GM21515 (cell line): ENCODE data around the gene COL5A1.

Experiments used
- ATAC-seq: cut with Tn5 transposase; IDR thresholded peaks from one replicate; pipeline ENCODE4 v1.9.1; 2021; ENCODE audit not compliant: unreplicated experiment

COL5A1 gene

DNA sequence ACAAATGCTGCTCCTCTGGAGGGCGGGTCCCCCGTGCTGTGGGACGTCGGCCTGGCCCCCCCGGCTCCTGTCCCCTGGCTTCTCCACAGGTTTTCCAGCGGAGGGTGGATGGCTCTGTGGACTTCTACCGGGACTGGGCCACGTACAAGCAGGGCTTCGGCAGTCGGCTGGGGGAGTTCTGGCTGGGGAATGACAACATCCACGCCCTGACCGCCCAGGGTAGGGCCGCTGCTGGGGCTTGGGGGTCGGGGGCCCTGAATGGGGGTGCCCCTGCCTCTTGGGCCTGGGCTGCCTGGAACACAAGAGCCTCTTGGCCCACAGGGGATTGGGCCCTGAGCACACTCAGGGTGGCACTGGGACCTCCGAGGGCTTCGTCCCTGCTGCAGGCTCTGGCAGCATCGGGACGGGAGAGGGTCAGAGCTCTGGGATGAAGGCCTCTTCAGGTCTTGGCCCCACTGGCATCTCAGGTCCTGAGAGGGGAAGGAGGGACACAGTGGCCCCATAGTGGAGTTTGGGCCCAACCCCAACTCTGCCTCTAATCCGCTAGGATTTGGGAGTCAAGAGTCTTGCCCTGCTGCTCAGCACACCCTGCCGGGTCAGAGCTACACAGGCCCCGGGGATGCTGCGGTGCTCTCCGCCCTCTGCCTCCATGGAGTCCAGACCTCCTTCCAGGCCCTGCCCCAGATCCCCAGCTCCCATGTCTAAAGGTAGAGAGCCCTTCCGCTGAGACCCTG lies 244.2 kb downstream of the COL5A1 start:
- no peak for ATAC-seq

DNA sequence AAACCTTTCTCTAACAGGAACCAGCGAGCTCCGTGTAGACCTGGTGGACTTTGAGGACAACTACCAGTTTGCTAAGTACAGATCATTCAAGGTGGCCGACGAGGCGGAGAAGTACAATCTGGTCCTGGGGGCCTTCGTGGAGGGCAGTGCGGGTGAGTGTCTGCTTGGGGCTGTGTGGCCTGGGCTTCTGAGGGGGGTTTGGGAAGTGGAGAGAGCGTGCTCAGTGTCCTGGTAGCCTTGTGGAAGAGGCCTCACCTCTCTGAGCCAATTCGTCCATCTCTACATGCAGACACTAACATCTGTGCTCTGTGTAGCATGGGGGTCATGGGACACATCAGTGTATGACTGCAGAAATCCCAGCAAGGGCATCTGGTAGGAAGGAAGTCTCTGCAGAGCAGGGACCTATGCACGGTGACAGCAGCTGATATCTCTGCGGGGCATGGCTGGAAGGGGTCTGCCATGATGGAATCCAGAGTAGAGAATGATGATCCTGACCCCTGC lies 244.9 kb downstream of the COL5A1 start:
- no peak for ATAC-seq

DNA sequence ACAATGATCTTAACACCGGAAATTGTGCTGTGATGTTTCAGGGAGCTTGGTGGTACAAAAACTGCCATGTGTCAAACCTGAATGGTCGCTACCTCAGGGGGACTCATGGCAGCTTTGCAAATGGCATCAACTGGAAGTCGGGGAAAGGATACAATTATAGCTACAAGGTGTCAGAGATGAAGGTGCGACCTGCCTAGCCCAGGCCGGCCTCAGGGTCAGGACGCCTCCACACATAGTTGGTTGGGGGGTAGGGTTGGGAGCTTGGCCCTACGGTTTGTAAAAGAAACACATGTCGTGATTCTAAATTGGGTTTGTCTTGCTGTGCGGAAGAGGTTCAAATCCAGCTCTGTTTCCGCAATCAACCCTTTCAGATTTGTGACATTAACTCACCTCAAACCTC lies 245.6 kb downstream of the COL5A1 start:
- no peak for ATAC-seq

DNA sequence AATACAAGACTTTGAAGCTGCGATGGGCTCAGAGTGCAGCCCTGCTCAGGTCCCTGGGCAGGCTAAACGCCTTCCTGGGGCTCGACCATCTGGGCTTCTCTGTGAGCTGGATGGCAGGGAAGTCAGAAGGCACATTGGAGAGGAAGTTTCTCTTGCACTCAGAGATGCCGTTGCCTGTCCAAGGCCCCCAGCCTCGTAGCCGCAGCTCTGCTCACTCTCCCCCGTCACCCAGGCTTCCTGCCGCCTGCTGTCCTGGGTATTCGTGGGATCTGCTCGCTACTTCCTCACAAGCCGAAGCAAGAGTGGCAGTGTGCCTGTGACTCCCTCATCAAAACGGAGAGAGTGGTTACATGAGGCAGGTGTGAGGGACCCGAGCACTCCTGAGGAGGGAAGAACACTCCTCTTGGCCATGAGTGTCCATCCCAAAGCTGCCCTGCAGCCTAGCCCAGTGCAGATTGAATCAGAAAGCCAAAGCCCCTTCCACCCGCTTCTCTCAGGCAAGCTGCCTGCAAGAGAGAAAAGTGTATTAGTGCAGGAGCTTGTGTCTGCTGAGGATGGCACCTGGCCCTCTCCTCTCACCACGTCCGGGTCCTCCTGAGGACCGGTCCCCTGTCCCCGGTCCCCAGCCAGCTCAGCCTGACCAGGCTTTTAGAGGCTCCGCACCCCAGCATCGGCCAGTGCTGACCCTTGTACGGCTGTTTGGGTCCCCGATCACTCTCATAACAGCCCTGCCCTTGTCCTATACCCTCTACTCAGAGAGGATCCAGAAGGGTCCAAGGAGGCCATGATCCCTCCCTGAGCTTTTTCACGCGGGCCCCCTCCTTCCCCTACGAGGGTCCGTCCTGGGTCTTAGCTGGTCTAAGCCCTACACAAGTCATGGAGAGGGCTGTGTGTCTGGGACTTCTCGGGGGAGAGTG lies 246.3 kb downstream of the COL5A1 start:
- ATAC-seq, result no peak

GRCh38 chr9:134888603-134889190 lies 247.1 kb downstream of the COL5A1 start:
- no peak for ATAC-seq

DNA sequence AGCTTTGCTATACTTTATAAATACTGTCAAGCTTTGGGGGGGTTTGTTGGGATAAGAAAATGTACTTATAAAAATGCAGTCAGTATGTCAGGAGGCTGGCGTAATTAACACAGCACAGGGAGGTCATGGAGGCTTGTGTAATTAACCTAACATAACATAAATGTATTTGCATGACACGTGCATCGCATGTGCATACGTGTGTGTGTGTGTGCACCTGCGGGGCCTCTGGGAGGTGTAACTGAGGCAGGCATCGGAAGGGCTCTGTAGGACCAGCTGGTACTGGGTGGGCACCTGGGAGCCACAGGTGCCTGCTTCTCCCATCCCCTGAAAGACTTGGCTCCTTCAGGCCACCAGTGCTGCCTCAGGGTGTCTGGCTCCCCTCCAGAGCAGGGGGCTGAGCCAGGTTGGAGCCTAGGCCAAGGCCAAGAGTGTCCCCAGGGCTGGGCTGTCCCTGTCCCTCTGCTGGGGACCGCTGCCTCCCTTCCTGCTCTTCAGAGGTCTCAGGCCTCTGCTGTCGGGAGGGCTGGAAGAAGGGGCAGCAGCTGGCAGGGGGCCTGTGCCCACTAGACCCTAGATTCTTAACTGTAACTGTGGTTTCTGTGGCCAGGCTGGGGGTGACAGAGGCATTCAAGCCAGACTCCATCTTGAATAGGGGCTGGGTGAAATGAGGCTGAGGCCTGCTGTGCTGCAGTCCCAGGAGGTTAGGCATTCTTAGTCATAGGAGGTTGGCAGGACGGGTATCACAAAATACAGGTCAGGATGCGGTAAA lies 248.0 kb downstream of the COL5A1 start:
- ATAC-seq, result no peak

GRCh38 chr9:134890155-134890495 lies 248.5 kb downstream of the COL5A1 start:
- no peak for ATAC-seq

- no peak for ATAC-seq
Measured at GRCh38 chr9:134891053-134891452, 249.4 kb downstream of the COL5A1 start.

GRCh38 chr9:134891713-134892112 lies 250.1 kb downstream of the COL5A1 start:
- no peak for ATAC-seq

- no peak for ATAC-seq
Measured at GRCh38 chr9:134892221-134892620, 250.6 kb downstream of the COL5A1 start.

DNA sequence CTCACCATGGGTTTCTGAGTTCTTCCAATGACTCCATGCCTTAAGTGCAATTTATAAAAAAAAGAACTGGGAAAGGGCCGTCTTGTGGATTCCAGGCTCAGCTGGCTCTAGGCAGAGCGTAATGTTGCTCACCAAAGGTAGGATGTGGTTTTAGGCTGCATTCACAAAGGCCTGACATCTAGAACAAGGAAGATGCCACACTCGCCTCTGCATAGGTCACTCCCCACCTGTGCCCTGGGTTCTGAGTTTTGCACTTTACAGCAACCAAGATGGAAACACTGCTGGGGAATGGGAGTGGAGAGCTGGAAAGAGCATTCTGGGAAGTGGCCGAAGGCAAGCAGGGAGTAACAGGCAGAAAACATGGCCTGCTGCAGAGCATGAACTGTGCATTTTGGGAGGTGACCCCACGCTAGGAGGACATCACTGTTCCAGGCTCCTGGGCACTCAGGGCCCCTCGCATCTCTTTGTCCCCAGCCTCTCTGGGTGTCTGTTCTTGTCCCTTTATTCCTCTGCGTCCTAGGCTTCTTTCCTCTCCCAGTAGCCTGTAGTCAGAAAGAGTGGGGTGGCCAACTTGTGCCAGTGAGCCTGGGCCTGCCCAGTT lies 251.3 kb downstream of the COL5A1 start:
- ATAC-seq, result no peak
